Mesodermal cell (in vitro differentiated cells): Measurements from ENCODE around the gene KASH5.

Experiments
- H3K27ac ChIP-seq: 2 replicates; pipeline ENCODE4 v1.7.0; 2013; ENCODE audit warnings: mild to moderate bottlenecking, low read depth, low read length, moderate library complexity; ENCODE audit not compliant: severe bottlenecking
- H3K36me3 ChIP-seq: 2 replicates; pipeline ENCODE4 v1.7.1; 2013; ENCODE audit warnings: mild to moderate bottlenecking, low read length, moderate library complexity; ENCODE audit not compliant: control insufficient read depth, insufficient read depth
- H3K4me1 ChIP-seq: one replicate; pipeline ENCODE4 v1.7.1; 2013; ENCODE audit warnings: mild to moderate bottlenecking, low read length; ENCODE audit not compliant: insufficient read depth, control insufficient read depth, poor library complexity, severe bottlenecking
- H3K4me3 ChIP-seq: 2 replicates; pipeline ENCODE4 v1.7.0; 2013; ENCODE audit warnings: low read length, control low read depth, mild to moderate bottlenecking; ENCODE audit not compliant: insufficient read depth, poor library complexity, severe bottlenecking; ENCODE audit errors: extremely low read depth
- H3K9me3 ChIP-seq: 2 replicates; pipeline ENCODE4 v1.7.1; 2013; ENCODE audit warnings: mild to moderate bottlenecking, low read length, moderate library complexity; ENCODE audit not compliant: control insufficient read depth
- WGBS, 2 experiments: methylation state at CpG; one replicate each; pipeline ENCODE4 v1.1.5; 2013; ENCODE audit warnings: missing lambda C conversion rate in 2 of 2; ENCODE audit not compliant: insufficient coverage in 2 of 2; 5-methylcytosine and 5-hydroxymethylcytosine counted together

The KASH5 gene

DNA sequence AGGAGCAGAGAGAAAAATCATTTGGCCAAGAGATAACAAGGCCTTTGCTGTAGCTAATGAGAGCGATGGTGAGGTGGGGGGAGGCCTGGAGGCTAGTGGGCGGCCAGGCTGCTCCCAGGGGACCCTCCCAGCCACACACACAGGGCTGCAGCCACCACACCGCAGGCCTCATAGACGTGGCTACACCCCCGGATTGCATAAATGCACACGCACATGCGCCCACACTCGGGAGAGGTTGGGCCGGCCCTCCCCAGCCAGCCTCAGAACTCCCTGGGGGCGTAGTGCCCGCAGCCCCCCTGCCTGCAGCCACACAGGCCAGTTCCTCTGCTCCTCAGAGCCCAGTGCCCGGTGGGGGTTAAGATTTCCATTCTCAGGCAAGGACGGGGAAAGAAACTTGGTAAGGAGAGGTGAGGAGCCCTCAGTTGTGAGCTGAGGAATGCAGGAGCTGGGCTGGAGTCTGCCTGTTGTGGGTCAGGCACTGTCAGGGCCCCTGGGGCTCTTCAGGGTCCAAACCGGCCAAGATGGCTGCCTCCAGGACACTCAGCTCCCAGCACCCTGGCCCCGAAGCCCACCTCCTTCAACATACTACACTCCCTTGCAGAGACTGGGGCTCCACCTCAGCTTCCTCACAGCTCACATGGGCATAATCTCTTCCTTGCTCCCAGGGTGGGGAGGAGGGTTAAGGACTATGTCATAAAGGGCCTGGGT, 27.2 kb downstream of the KASH5 start:
- Histone ChIP-seq H3K9me3 (no peaks in the 10 kb centered on the region), H3K4me3 (no peak overlapping the region), H3K4me1 (peaks cover 2% of the 10 kb centered on the region), H3K36me3 (no peaks in the 10 kb centered on the region), H3K27ac (no peak overlapping the region)
- WGBS, 2 experiments: 75 to 76% methylated on average over 11 to 12 of the region's 15 CpGs

- Histone ChIP-seq H3K4me1 (peaks cover 2% of the 10 kb centered on the region), H3K9me3 (no peaks in the 10 kb centered on the region), H3K4me3 (no peak overlapping the region), H3K36me3 (no peaks in the 10 kb centered on the region), H3K27ac (no peak overlapping the region)
- 94% methylated on average over 2 of the region's 2 CpGs; no CpG with 5 or more reads in 1 of the 2 experiments for WGBS, 2 experiments
Measured at GRCh38 chr19:49415810-49416200, 27.8 kb downstream of the KASH5 start.

- Histone ChIP-seq H3K4me3 (no peak overlapping the region), H3K4me1 (peaks cover 2% of the 10 kb centered on the region), H3K36me3 (no peaks in the 10 kb centered on the region), H3K9me3 (no peaks in the 10 kb centered on the region), H3K27ac (no peak overlapping the region)
- WGBS, 2 experiments: 48 to 80% methylated on average over 5 of the region's 7 CpGs
Measured at GRCh38 chr19:49417088-49417487, 29.0 kb downstream of the KASH5 start.

DNA sequence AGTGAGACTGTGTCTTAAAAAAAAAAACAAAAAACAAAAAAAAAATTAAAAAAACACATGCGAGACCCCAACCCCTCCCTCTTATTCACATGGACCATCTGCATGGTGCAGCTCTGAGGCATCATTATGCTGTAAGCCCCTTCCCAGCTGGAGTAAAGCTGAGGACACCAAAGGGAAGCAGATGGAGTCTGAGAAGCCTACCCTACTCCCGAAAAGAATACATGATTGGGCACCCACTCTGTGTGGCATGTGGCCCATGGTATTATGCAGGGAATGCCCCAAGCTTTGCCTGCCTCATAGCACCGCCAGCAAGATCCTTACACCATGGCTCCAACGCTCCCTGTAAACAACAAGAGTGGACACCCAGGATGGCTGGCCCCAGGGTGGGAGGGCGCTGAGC, 30.5 kb downstream of the KASH5 start:
- H3K4me1 ChIP-seq: peaks cover 6% of the 10 kb centered on the region
- no peaks in the 10 kb centered on the region for H3K36me3 ChIP-seq
- 92 to 100% methylated on average over 1 to 2 of the region's 5 CpGs for WGBS, 2 experiments
- H3K9me3 ChIP-seq: no peaks in the 10 kb centered on the region
- H3K27ac ChIP-seq: no peak overlapping the region
- H3K4me3 ChIP-seq: no peak overlapping the region

DNA sequence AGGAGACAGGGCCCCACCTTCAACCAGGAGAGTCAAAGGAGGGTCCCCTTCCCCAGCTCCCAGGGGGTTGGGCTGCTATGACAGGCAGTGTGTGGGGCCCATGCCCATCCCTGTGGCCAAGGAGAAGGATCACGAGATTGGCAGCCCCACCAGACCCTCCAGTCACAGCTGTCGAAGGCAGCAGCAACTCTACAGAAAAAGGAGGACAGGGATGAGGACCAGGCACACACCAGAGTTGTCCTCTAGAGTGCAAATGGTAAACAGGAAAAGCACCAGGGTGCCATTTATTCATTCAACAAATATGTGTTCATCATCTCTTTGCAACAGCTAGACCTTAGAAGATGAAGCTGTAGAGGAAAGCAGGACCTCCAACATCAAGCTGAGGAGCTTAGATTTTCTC, 31.1 kb downstream of the KASH5 start:
- peaks cover 8% of the 10 kb centered on the region for H3K4me1 ChIP-seq
- no peaks in the 10 kb centered on the region for H3K36me3 ChIP-seq
- no peak overlapping the region for H3K4me3 ChIP-seq
- WGBS, 2 experiments: 78 to 93% methylated on average over 1 to 2 of the region's 2 CpGs
- no peak overlapping the region for H3K27ac ChIP-seq
- no peaks in the 10 kb centered on the region for H3K9me3 ChIP-seq

- no peaks in the 10 kb centered on the region for H3K36me3 ChIP-seq
- H3K27ac ChIP-seq: no peak overlapping the region
- H3K9me3 ChIP-seq: no peaks in the 10 kb centered on the region
- 59 to 86% methylated on average over 2 of the region's 2 CpGs for WGBS, 2 experiments
- H3K4me3 ChIP-seq: no peak overlapping the region
- peaks cover 8% of the 10 kb centered on the region for H3K4me1 ChIP-seq
Measured at GRCh38 chr19:49420227-49420626, 32.2 kb downstream of the KASH5 start.

- Histone ChIP-seq H3K36me3 (no peaks in the 10 kb centered on the region), H3K4me1 (peaks cover 8% of the 10 kb centered on the region), H3K4me3 (no peak overlapping the region), H3K9me3 (no peaks in the 10 kb centered on the region), H3K27ac (no peak overlapping the region)
- 14 to 18% methylated on average over 32 to 43 of the region's 48 CpGs for WGBS, 2 experiments
Measured at GRCh38 chr19:49421039-49421877, 33.2 kb downstream of the KASH5 start.

GRCh38 chr19:49421878-49422202, 33.8 kb downstream of the KASH5 start:
- WGBS, 2 experiments: 45 to 57% methylated on average over 2 to 3 of the region's 3 CpGs

GRCh38 chr19:49422407-49423070, 34.5 kb downstream of the KASH5 start:
- Histone ChIP-seq H3K36me3 (no peaks in the 10 kb centered on the region), H3K9me3 (no peaks in the 10 kb centered on the region), H3K27ac (no peak overlapping the region), H3K4me1 (peaks cover 8% of the 10 kb centered on the region), H3K4me3 (peak overlapping the region; percentile 25)
- 4 to 6% methylated on average over 47 to 58 of the region's 58 CpGs for WGBS, 2 experiments

More at GRCh38 chr19:49421878-49422202, 33.8 kb downstream of the KASH5 start:
- no peaks in the 10 kb centered on the region for H3K36me3 ChIP-seq
- no peak overlapping the region for H3K27ac ChIP-seq
- H3K4me1 ChIP-seq: peaks cover 8% of the 10 kb centered on the region
- H3K4me3 ChIP-seq: no peak overlapping the region
- no peaks in the 10 kb centered on the region for H3K9me3 ChIP-seq

- Histone ChIP-seq H3K4me1 (peaks cover 14% of the 10 kb centered on the region), H3K27ac (no peak within 1 kb of the TSS), H3K9me3 (no peaks in the 10 kb centered on the region), H3K36me3 (no peaks in the 10 kb centered on the region), H3K4me3 (peak within 1 kb of the TSS; percentile 25)
- WGBS, 2 experiments: 13% methylated on average over 29 to 33 of the region's 42 CpGs
Measured at GRCh38 chr19:49423071-49423984, 35.3 kb downstream of the KASH5 start, which contains the start of gene PTH2. PTH2 (minus strand) TSS chr19:49423441; CDS start chr19:49423339, 102 bp downstream.
